Measurements from ENCODE around the gene SUSD6.
"Not testable (repeated sequence)": the region's sequence is repeated elsewhere in the genome, so short reads cannot be mapped to it uniquely, and the experiment has no call there.

SUSD6 gene

DNA sequence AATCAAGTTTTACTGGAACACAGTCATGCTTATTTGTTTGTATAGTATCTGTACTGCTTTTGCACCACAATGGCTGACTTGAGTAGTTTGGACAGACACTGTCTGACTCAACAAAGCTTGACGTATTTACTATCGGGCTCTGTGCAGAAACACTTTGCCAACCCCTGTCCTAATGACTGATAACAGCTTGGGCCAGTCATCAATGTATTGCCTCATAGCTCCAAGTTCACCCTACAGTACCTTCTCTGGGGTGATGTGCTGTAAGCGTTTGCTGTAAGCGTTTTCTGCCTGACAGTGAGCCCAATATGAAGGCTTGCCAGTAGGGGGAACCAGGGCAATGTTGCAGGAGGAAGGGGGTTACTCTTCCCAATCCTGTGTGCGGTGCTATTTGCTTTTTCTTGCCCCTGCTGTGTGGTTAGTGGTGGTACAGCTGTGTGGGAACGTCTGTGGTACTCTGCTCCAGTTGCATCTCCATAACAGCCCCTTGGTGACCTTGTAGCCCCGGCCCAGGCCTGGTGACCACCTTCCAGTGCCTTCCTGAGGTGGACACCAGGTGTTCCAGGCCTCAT lies 31.3 kb upstream of the SUSD6 start:
- Mint-ChIP-seq H3K9me3 (no peaks in the 10 kb centered on the region), H3K4me1 (peaks cover 13 to 27% of the 10 kb centered on the region in 2 donors), H3K27ac (no peak overlapping the region), H3K4me3 (no peak overlapping the region), H3K36me3 (no peaks in the 10 kb centered on the region), H3K27me3 (peaks cover 17 to 25% of the 10 kb centered on the region in 2 donors)
- ATAC-seq (replicated peaks) (peak; percentile 27 to 38), DNase-seq (no peak)

DNA sequence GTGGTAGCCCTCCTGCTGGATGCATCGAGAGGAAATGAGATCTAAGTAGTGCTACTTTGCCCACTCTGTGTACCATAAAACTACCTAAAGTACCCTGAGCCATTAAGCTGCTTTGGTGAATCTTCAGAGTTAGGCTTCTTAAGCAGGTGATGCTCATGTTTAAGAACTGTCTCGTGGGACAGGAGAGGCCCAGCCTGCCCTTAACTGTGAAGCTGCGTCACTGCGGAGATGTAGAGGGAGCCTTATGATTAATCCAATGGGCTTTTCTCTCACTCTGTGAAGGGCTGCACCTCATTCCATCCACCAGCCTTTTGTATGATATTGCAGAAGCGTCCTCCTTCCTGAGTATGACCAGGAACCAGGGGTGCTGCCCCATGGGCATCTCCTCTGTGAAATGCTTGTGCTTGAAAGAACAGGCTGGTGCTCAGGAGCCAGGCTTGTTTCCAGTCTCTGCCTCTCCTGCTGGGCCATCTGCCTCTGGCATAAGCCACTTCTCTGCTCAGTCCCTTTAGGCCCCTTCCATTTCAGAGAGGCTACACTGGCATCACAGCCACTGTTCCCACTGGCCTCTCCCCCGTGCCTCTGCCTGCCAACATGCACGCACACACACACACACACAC lies 30.0 kb upstream of the SUSD6 start:
- H3K4me1 Mint-ChIP-seq: peaks cover 15 to 28% of the 10 kb centered on the region in 2 donors
- ATAC-seq (replicated peaks): peak in 1 of 2 donors; percentile 20
- H3K36me3 Mint-ChIP-seq: no peaks in the 10 kb centered on the region
- DNase-seq: no peak
- H3K9me3 Mint-ChIP-seq: no peaks in the 10 kb centered on the region
- no peak overlapping the region for H3K27ac Mint-ChIP-seq
- H3K27me3 Mint-ChIP-seq: peaks cover 10 to 16% of the 10 kb centered on the region in 2 donors
- no peak overlapping the region for H3K4me3 Mint-ChIP-seq

DNA sequence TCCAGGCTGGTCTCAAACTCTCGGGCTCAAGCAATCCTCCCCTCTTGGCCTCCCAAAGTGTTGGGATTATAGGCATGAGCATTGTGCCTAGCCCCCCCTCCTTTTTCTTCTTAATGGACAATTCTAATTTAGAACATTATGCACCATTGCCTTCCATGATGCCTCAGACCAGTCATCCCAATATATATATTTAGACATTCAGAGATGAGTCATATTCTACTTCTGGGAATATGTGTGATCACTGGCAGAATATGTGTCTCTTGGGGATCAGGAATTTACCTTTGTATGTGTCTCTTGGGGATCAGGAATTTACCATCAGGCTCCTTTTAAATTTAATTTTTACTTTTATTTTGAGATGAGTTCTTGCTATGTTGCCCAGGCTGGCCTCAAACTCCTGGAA lies 29.2 kb upstream of the SUSD6 start:
- H3K4me1 Mint-ChIP-seq: peaks cover 15 to 28% of the 10 kb centered on the region in 2 donors
- DNase-seq: no peak
- H3K9me3 Mint-ChIP-seq: no peaks in the 10 kb centered on the region
- H3K36me3 Mint-ChIP-seq: no peaks in the 10 kb centered on the region
- no peak for ATAC-seq (replicated peaks)
- H3K4me3 Mint-ChIP-seq: no peak overlapping the region
- H3K27me3 Mint-ChIP-seq: peaks cover 4 to 12% of the 10 kb centered on the region in 2 donors
- H3K27ac Mint-ChIP-seq: no peak overlapping the region

DNA sequence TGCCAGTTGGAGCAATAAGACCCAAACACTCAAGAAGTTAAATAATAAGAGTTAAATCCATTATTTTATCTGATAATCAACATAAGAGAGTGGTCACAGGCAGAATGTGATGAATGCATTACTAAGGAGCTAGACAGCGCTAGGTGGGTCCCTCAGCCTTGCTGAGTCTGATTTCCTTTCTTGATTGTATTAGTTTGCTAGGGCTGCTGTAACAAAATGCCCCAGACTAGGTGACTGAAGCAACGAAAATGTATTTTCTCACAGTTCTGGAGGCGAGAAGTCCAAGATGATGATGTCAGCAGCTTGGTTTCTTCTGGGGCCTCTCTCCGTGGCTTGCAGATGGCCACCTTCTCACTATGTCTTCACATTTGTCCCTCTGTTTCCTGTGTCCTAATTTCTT lies 28.6 kb upstream of the SUSD6 start:
- no peak for ATAC-seq (replicated peaks)
- Mint-ChIP-seq H3K27me3 (peaks cover 4 to 11% of the 10 kb centered on the region in 2 donors), H3K36me3 (no peaks in the 10 kb centered on the region), H3K4me1 (peaks cover 15 to 28% of the 10 kb centered on the region in 2 donors), H3K9me3 (no peaks in the 10 kb centered on the region), H3K4me3 (no peak overlapping the region), H3K27ac (no peak overlapping the region)
- no peak for DNase-seq

DNA sequence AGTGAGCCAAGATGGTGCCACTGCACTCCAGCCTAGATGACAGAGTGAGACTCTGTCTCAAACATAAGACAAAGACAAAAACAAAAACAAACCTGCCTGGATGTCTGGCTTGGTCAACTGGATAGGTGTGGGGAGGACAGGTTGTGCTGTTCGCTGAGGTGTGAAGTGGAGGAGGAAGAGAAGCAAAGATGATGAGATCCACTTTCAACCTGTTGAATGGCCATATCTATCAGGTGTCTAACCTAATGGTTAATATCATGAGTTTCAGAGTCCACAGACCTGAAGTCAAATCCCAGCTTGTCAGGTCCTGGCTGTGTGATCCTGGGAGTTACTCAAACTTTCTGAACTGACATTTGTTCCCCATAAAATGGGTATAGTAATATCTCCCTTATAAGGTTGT lies 27.0 kb upstream of the SUSD6 start:
- ATAC-seq (replicated peaks) (no peak), DNase-seq (no peak)
- H3K27me3 Mint-ChIP-seq: peaks cover 4 to 17% of the 10 kb centered on the region in 2 donors
- H3K9me3 Mint-ChIP-seq: no peaks in the 10 kb centered on the region
- peaks cover 15 to 28% of the 10 kb centered on the region in 2 donors for H3K4me1 Mint-ChIP-seq
- no peak overlapping the region for H3K4me3 Mint-ChIP-seq
- H3K36me3 Mint-ChIP-seq: no peaks in the 10 kb centered on the region
- H3K27ac Mint-ChIP-seq: no peak overlapping the region

DNA sequence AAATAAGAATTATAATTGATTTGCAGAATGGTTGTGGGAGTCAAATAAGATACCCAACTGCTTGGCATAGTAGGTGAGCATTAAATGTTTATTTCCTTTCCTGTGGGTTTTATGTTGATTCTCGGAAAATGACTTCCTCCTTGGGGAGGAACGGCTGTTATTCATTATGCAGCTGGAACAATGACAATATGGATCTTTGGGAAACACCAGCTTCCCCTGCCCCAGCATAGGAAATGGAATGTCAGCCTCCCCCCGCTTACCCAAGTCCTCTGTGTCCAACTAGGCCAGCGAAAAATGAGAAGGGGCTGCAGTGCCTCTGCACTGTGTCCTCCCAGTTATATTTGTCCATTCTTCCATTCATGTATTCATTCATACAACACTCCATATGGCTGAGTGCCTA lies 25.0 kb upstream of the SUSD6 start:
- H3K27ac Mint-ChIP-seq: no peak overlapping the region
- DNase-seq (no peak), ATAC-seq (replicated peaks) (no peak)
- no peaks in the 10 kb centered on the region for H3K9me3 Mint-ChIP-seq
- no peaks in the 10 kb centered on the region for H3K36me3 Mint-ChIP-seq
- peaks cover 4 to 17% of the 10 kb centered on the region in 2 donors for H3K27me3 Mint-ChIP-seq
- H3K4me1 Mint-ChIP-seq: peaks cover 5 to 16% of the 10 kb centered on the region in 2 donors
- H3K4me3 Mint-ChIP-seq: no peak overlapping the region

DNA sequence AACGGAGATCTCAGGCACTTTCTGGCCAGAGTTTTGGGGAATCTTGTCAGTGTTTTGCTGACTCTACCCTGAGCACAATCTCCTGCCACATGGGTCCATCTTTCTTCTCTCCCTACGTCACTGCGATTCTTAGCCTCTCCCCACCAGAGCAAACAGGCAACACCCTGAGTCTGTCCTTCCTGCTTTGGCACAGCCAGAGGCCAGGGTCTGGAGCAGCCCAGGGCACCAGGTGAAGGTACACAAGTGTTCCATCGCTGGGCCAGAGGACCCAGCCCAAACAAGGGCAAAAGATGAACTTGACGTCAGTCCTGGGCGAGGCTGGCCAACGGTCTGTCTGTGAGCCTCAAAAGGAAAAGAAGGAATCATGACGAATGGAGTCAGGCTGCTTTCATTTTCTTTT lies 24.0 kb upstream of the SUSD6 start:
- H3K9me3 Mint-ChIP-seq: no peaks in the 10 kb centered on the region
- ATAC-seq (replicated peaks) (no peak), DNase-seq (no peak)
- H3K4me1 Mint-ChIP-seq: peaks cover 5 to 10% of the 10 kb centered on the region in 2 donors
- no peaks in the 10 kb centered on the region for H3K36me3 Mint-ChIP-seq
- no peak overlapping the region for H3K27ac Mint-ChIP-seq
- peaks cover 4 to 23% of the 10 kb centered on the region in 2 donors for H3K27me3 Mint-ChIP-seq
- no peak overlapping the region for H3K4me3 Mint-ChIP-seq

DNA sequence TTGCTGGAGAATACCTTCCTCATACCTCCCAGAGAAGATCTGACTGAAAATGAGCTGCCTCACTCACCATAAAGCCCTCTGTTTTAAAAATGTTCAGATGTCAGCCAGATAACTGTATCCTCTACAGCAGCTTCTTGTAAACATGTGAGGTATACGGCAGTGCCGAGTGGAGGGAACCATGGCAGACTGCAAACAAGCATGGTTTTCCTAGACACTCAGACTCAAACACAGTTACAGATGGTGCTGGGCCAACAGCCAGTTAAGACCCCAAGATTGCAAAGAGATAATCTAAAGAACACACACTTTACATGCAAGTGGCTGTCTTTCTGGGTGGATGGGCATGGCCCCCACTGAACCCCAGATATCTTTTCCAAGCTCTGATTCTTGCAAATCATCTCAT lies 20.1 kb upstream of the SUSD6 start:
- Mint-ChIP-seq H3K36me3 (no peaks in the 10 kb centered on the region), H3K4me3 (no peak overlapping the region), H3K4me1 (peaks cover 9 to 12% of the 10 kb centered on the region in 2 donors), H3K27me3 (peaks cover 0 to 17% of the 10 kb centered on the region in 2 donors), H3K27ac (no peak overlapping the region), H3K9me3 (no peaks in the 10 kb centered on the region)
- DNase-seq (no peak), ATAC-seq (replicated peaks) (no peak)

DNA sequence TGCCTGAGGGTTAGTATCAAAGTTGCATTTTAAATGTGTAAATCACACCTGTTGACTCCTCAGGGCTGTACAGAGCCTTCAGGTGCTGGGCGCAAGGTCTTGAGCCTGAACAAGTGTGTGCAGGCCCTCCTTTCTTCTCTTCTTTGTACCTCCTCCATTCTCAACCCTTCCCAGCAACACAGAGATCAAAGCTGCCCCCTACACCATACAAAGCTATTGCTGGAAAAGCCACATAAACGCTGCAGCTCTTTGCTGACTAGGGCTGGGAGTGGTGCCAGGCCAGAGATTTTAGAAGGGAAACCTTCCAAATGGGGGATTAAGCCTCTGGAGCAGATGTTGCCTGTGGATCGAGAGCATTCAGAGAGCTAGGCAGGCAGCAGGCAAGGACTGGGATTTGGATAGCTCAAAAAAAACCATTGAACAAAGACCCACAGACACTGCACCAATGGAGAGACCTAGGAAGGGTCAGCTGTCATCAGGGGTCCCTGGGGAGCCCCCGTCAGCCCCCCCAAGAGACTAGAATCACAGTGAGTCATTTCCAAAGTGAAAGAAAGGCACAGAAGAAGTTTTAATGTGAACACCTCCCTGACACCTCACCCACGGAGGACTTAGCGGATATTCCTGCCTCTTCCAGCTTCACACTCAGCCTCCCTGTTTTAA lies 18.2 kb upstream of the SUSD6 start:
- Mint-ChIP-seq H3K27me3 (peaks cover 0 to 12% of the 10 kb centered on the region in 2 donors), H3K9me3 (no peaks in the 10 kb centered on the region), H3K4me1 (peaks cover 9 to 12% of the 10 kb centered on the region in 2 donors), H3K36me3 (no peaks in the 10 kb centered on the region), H3K27ac (no peak overlapping the region), H3K4me3 (peak overlapping the region in 1 of 2 donors; percentile 11)
- DNase-seq (no peak), ATAC-seq (replicated peaks) (peak; percentile 66 to 85)

DNA sequence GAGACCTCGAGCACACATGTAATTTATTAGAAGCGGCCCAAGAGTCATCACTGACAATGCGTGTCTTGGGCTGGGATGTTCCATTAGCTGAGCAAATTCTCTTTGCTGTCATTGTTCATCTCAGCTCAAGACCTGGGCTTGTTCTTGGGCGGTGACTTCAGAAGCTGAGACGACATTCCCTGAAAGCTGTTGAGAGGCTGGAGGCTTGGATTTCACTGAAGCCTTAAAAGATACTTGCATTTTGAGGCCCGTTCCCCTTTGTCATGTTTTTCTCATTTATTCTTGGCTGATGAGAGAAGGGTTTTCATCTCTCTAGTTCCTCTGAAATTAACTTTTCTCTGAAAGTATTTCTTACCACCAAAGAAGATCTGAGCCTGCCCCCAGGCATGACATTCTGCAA lies 16.6 kb upstream of the SUSD6 start:
- ATAC-seq (replicated peaks): no peak
- no peak overlapping the region for H3K4me3 Mint-ChIP-seq
- peaks cover 9 to 12% of the 10 kb centered on the region in 2 donors for H3K4me1 Mint-ChIP-seq
- H3K9me3 Mint-ChIP-seq: no peaks in the 10 kb centered on the region
- no peak overlapping the region for H3K27ac Mint-ChIP-seq
- DNase-seq: no peak
- H3K36me3 Mint-ChIP-seq: no peaks in the 10 kb centered on the region
- H3K27me3 Mint-ChIP-seq: peaks cover 0 to 6% of the 10 kb centered on the region in 2 donors

DNA sequence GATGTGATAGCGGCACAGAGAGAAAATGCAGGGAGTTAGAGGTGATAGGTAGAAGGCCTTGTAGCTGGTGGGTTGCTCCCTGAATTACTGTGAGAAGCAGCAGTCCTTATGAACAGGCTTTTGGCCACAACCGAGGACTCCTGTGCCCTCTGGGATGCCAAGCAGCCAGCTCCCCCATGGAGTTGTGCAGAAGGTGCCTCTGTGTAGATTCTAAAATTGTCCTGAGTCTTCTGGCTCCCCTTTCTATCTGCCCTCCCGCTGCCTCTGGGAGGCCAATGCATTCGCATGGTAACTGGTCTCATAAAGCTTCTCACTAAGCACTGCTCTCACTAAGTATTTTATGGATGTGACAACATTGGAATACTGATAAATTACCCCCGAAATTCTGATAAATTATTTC lies 16.1 kb upstream of the SUSD6 start:
- ATAC-seq (replicated peaks): no peak
- H3K4me3 Mint-ChIP-seq: no peak overlapping the region
- H3K9me3 Mint-ChIP-seq: no peaks in the 10 kb centered on the region
- no peak for DNase-seq
- H3K27ac Mint-ChIP-seq: no peak overlapping the region
- H3K4me1 Mint-ChIP-seq: peaks cover 9 to 12% of the 10 kb centered on the region in 2 donors
- H3K27me3 Mint-ChIP-seq: peaks cover 0 to 6% of the 10 kb centered on the region in 2 donors
- no peaks in the 10 kb centered on the region for H3K36me3 Mint-ChIP-seq

DNA sequence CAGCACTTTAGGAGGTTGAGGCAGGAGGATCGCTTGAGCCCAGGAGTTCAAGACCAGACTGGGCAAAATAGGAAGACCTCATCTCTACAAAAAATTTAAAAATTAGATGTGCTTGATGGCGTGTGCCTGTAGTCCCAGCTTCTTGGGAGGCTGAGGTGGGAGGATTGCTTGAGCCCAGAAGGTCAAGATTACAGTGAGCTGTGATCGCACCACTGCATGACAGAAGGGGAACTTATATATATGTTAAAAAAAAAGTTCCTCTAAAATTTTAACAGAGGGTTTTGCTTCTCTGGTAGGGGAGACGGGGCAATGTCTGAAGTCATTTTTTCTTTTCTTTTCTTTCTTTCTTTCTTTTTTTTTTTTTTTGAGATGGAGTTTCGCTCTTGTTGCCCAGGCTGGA lies 12.0 kb upstream of the SUSD6 start:
- not testable (repeated sequence) for H3K4me1 Mint-ChIP-seq; H3K4me3 Mint-ChIP-seq; H3K27ac Mint-ChIP-seq; H3K9me3 Mint-ChIP-seq; H3K27me3 Mint-ChIP-seq; DNase-seq; ATAC-seq (replicated peaks); H3K36me3 Mint-ChIP-seq

DNA sequence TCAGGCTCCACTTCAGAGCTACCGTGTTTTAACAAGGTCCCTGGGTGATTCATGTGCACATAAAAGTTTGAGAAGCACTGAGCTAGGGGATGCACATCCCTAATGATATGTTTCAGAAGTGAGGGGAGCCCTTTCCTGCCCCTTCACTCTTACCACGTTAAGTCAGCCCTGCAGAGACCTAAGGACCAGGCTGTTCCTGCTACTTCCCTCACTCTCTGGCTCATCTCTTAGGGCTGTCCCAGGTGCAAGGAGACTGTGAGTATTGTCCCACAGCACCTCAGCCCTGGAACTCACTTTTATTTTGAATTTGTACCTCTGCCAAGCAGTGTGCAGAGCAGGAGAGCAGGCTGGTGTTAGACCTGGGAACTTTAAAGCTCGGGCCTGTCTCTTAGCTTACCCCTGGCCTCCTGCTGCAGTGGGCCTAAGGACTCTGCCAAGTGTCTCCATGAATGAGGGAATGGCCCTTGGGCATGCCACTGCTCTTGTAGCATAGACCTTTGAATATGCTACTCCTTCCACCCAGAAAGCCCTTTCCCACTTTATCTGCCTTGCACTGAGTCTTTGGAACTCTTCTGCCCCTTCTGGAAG lies 11.0 kb upstream of the SUSD6 start:
- H3K27ac Mint-ChIP-seq: no peak overlapping the region
- no peaks in the 10 kb centered on the region for H3K9me3 Mint-ChIP-seq
- no peaks in the 10 kb centered on the region for H3K27me3 Mint-ChIP-seq
- DNase-seq: no peak
- ATAC-seq (replicated peaks): no peak
- no peak overlapping the region for H3K4me3 Mint-ChIP-seq
- no peaks in the 10 kb centered on the region for H3K36me3 Mint-ChIP-seq
- H3K4me1 Mint-ChIP-seq: peaks cover 0 to 6% of the 10 kb centered on the region in 2 donors

DNA sequence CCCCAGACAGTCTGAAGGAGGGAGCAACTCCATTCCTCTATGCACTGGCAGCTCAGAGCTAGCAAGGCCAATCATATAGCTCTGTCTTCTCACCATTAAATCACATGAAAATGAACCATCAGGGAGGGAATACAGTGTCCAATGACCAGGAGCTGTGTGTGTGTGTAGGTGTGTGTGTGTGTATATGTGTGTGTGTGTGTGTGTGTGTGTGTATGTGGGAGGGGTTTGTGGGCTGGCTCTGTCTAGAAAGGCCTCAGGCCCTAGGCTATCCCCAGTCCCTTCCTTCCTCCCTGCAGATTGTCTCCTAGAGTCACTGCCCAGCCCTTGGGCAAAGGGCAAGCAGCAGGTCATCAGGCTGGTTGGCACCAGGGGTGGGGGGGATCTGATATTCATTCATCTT lies 5.7 kb upstream of the SUSD6 start:
- no peak for DNase-seq
- ATAC-seq (replicated peaks): no peak
- H3K36me3 Mint-ChIP-seq: no peaks in the 10 kb centered on the region
- no peaks in the 10 kb centered on the region for H3K27me3 Mint-ChIP-seq
- H3K9me3 Mint-ChIP-seq: no peaks in the 10 kb centered on the region
- H3K4me1 Mint-ChIP-seq: peaks cover 18 to 20% of the 10 kb centered on the region in 2 donors
- no peak overlapping the region for H3K27ac Mint-ChIP-seq
- no peak overlapping the region for H3K4me3 Mint-ChIP-seq
